Breast epithelium (tissue), 3 donors: ENCODE measurements around the gene SDSL.

Source experiments
- CTCF ChIP-seq, 3 donors: fragments of 450-650 bp; IDR thresholded peaks; one replicate each; pipeline ENCODE4 v1.5.1; 2016 to 2017; ENCODE audit warnings: antibody characterized with exemption in 3 of 3, mild to moderate bottlenecking in 3 of 3, moderate library complexity in 3 of 3
- POLR2A ChIP-seq: fragments of 450-650 bp; IDR thresholded peaks from one replicate; pipeline ENCODE4 v1.6.1; 2016; ENCODE audit warnings: antibody characterized with exemption, mild to moderate bottlenecking, moderate library complexity
- POLR2AphosphoS5 ChIP-seq, 3 donors: sonication (generic); formaldehyde crosslinking; IDR thresholded peaks; one replicate each; pipeline ENCODE4 v1.6.1; 2017; ENCODE audit warnings: antibody characterized with exemption in 3 of 3

GRCh38 chr12:113457710-113458109 is 35.5 kb downstream of the SDSL start:
- TF ChIP-seq POLR2A: no peak
- no peak for TF ChIP-seq CTCF (IDR thresholded peaks at IDR 0.05)
- no peak for TF ChIP-seq POLR2AphosphoS5 (IDR thresholded peaks at IDR 0.05)
